ENCODE results near the gene ARFGEF2.

GRCh38 chr20:48962976-48963771, 41.7 kb downstream of the ARFGEF2 start:
- TF ChIP-seq POLR2A (IDR thresholded peaks at IDR 0.05) = no peak
- no peak for TF ChIP-seq CTCF (IDR thresholded peaks at IDR 0.05)
